ENCODE data around the gene TBC1D16.
A peak's percentile ranks its signal among the peaks of the same experiment; 100 is the strongest.

The TBC1D16 gene

GRCh38 chr17:80067393-80067986 lies 31.8 kb upstream of the TBC1D16 start:
- no peak for DNase-seq (ENCODE audit: low read depth)
- TF ChIP-seq POLR2A (IDR thresholded peaks at IDR 0.05; ENCODE audit: extremely low read depth, insufficient read length) (no peak), MYC (IDR thresholded peaks at IDR 0.05; ENCODE audit: low read depth, low read length) (no peak)
- H3K4me3 ChIP-seq (ENCODE audit: low read depth, low read length): no peak overlapping the region

GRCh38 chr17:80065478-80066170 lies 30.0 kb upstream of the TBC1D16 start:
- H3K4me3 ChIP-seq (ENCODE audit: low read depth, low read length): no peak overlapping the region
- no peak for DNase-seq (ENCODE audit: low read depth)
- TF ChIP-seq CTCF (IDR thresholded peaks at IDR 0.05; ENCODE audit: low read depth, low read length) (no peak), POLR2A (IDR thresholded peaks at IDR 0.05; ENCODE audit: extremely low read depth, insufficient read length) (no peak), MYC (IDR thresholded peaks at IDR 0.05; ENCODE audit: low read depth, low read length) (no peak), MAX (IDR thresholded peaks at IDR 0.05; ENCODE audit: low read depth, low read length) (no peak)

- H3K4me3 ChIP-seq (ENCODE audit: low read depth, low read length): no peak overlapping the region
- TF ChIP-seq MAX (IDR thresholded peaks at IDR 0.05; ENCODE audit: low read depth, low read length) (no peak), MYC (IDR thresholded peaks at IDR 0.05; ENCODE audit: low read depth, low read length) (no peak), POLR2A (IDR thresholded peaks at IDR 0.05; ENCODE audit: extremely low read depth, insufficient read length) (no peak), CTCF (IDR thresholded peaks at IDR 0.05; ENCODE audit: low read depth, low read length) (no peak)
- DNase-seq (ENCODE audit: low read depth): no peak
Measured at GRCh38 chr17:80064696-80065095, 29.0 kb upstream of the TBC1D16 start.

- no peak overlapping the region for H3K4me3 ChIP-seq (ENCODE audit: low read depth, low read length)
- peak; percentile 85 for DNase-seq (ENCODE audit: low read depth)
- TF ChIP-seq MAX (IDR thresholded peaks at IDR 0.05; ENCODE audit: low read depth, low read length): 0 out of 2 replicates have a peak, but pooled peaks have one; percentile 9
- no peak for TF ChIP-seq CTCF (IDR thresholded peaks at IDR 0.05; ENCODE audit: low read depth, low read length)
Measured at GRCh38 chr17:80063830-80064585, 28.3 kb upstream of the TBC1D16 start.

- DNase-seq (ENCODE audit: low read depth): no peak
- TF ChIP-seq MAX (IDR thresholded peaks at IDR 0.05; ENCODE audit: low read depth, low read length): no peak
- no peak for TF ChIP-seq POLR2A (IDR thresholded peaks at IDR 0.05; ENCODE audit: extremely low read depth, insufficient read length)
- no peak for TF ChIP-seq MYC (IDR thresholded peaks at IDR 0.05; ENCODE audit: low read depth, low read length)
- no peak for TF ChIP-seq CTCF (IDR thresholded peaks at IDR 0.05; ENCODE audit: low read depth, low read length)
- H3K4me3 ChIP-seq (ENCODE audit: low read depth, low read length): no peak overlapping the region
Measured at GRCh38 chr17:80061421-80061820, 25.7 kb upstream of the TBC1D16 start.

GRCh38 chr17:80060644-80061043 lies 25.0 kb upstream of the TBC1D16 start:
- no peak overlapping the region for H3K4me3 ChIP-seq (ENCODE audit: low read depth, low read length)
- TF ChIP-seq CTCF (IDR thresholded peaks at IDR 0.05; ENCODE audit: low read depth, low read length) (no peak), MYC (IDR thresholded peaks at IDR 0.05; ENCODE audit: low read depth, low read length) (no peak), MAX (IDR thresholded peaks at IDR 0.05; ENCODE audit: low read depth, low read length) (no peak)
- no peak for DNase-seq (ENCODE audit: low read depth)
